ENCODE data around the gene NSDHL. TPM values are rescaled to one million over a fixed set of nuclear protein-coding genes. Genes with fewer than 3 reads are reported as not detected.

The NSDHL gene
- total and polyA plus RNA-seq, 2 experiments from 2014 or later: 32.4 to 34.3 TPM

DNA sequence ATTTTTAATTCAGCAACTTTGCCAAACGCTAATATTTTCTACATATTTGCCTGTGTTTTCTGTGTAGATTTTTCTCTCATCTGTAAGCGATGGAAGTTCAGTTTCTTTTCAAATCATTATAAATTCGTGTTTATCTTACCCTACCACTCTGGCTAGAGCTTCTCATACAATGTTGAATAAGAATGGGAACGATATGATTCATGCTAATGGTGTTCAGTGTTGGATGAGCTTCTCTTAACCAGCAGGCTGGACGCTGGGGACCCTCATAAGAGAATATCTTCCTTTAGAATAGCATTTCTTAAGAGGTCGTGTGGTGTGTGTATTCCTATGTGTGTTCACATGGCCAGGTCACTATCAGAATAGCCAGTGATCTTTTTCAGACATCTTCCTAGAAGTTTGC, 31.0 kb downstream of the NSDHL start (continued):
- TF ChIP-seq, protein P1, sequence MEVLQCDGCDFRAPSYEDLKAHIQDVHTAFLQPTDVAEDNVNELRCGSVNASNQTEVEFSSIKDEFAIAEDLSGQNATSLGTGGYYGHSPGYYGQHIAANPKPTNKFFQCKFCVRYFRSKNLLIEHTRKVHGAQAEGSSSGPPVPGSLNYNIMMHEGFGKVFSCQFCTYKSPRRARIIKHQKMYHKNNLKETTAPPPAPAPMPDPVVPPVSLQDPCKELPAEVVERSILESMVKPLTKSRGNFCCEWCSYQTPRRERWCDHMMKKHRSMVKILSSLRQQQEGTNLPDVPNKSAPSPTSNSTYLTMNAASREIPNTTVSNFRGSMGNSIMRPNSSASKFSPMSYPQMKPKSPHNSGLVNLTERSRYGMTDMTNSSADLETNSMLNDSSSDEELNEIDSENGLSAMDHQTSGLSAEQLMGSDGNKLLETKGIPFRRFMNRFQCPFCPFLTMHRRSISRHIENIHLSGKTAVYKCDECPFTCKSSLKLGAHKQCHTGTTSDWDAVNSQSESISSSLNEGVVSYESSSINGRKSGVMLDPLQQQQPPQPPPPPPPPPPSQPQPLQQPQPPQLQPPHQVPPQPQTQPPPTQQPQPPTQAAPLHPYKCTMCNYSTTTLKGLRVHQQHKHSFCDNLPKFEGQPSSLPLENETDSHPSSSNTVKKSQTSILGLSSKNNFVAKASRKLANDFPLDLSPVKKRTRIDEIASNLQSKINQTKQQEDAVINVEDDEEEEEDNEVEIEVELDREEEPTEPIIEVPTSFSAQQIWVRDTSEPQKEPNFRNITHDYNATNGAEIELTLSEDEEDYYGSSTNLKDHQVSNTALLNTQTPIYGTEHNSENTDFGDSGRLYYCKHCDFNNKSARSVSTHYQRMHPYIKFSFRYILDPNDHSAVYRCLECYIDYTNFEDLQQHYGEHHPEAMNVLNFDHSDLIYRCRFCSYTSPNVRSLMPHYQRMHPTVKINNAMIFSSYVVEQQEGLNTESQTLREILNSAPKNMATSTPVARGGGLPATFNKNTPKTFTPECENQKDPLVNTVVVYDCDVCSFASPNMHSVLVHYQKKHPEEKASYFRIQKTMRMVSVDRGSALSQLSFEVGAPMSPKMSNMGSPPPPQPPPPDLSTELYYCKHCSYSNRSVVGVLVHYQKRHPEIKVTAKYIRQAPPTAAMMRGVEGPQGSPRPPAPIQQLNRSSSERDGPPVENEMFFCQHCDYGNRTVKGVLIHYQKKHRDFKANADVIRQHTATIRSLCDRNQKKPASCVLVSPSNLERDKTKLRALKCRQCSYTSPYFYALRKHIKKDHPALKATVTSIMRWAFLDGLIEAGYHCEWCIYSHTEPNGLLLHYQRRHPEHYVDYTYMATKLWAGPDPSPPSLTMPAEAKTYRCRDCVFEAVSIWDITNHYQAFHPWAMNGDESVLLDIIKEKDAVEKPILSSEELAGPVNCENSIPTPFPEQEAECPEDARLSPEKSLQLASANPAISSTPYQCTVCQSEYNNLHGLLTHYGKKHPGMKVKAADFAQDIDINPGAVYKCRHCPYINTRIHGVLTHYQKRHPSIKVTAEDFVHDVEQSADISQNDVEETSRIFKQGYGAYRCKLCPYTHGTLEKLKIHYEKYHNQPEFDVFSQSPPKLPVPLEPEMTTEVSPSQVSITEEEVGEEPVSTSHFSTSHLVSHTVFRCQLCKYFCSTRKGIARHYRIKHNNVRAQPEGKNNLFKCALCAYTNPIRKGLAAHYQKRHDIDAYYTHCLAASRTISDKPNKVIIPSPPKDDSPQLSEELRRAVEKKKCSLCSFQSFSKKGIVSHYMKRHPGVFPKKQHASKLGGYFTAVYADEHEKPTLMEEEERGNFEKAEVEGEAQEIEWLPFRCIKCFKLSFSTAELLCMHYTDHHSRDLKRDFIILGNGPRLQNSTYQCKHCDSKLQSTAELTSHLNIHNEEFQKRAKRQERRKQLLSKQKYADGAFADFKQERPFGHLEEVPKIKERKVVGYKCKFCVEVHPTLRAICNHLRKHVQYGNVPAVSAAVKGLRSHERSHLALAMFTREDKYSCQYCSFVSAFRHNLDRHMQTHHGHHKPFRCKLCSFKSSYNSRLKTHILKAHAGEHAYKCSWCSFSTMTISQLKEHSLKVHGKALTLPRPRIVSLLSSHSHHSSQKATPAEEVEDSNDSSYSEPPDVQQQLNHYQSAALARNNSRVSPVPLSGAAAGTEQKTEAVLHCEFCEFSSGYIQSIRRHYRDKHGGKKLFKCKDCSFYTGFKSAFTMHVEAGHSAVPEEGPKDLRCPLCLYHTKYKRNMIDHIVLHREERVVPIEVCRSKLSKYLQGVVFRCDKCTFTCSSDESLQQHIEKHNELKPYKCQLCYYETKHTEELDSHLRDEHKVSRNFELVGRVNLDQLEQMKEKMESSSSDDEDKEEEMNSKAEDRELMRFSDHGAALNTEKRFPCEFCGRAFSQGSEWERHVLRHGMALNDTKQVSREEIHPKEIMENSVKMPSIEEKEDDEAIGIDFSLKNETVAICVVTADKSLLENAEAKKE (CRISPR knock-in tag; IDR thresholded peaks at IDR 0.05): no peak
- no peak for TF ChIP-seq NANOG (IDR thresholded peaks at IDR 0.05; ENCODE audit: borderline replicate concordance)
- no peak for TF ChIP-seq ZNF114 (CRISPR knock-in tag; IDR thresholded peaks at IDR 0.05)
- no peak for TF ChIP-seq EZH2phosphoT487 (IDR thresholded peaks at IDR 0.05; ENCODE audit: unreplicated experiment)

DNA sequence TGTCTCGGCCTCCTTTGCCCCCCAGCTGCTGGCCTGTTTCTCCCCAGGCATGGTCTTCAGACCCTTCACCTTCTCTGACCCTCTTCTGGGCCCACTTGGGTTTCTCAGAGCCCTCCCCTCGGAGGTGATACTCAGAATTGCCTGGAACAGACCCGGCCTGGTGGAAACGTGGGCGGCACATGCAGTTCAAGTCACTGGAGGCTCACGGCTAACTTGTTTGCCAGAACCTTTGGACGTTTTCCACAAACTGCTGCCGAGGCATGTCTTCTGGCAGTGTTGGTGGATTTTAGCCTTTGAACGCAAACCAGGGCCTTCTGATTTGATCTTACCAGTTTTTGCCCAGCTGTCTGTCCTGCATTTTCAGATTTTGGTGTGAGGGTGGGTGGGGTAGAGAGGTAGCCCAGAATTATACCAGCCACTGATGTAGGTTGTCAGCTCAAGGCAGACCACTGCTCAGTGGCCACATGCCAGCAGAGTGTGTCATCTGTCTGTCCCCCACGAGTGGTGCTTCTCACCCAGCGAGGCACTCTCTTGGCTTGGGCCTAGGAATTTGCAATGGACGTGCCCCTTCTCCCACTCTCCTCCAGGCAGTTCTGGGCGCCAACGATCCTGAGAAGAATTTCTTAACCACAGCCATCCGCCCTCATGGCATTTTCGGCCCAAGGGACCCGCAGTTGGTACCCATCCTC, 34.5 kb downstream of the NSDHL start:
- Mint-ChIP-seq H3K27me3 (ENCODE audit: insufficient read depth, low read depth, poor library complexity) (no peaks in the 10 kb centered on the region), H3K9me3 (no peaks in the 10 kb centered on the region; the same call in 2 of the 3 replicates), H3K4me1 (no peaks in the 10 kb centered on the region), H3K36me3 (ENCODE audit: low read depth) (peaks cover 40% of the 10 kb centered on the region), H3K4me3 (no peak overlapping the region), H3K27ac (no peak overlapping the region)
- H3K4me3 ChIP-seq: no peak overlapping the region
- no peaks in the 10 kb centered on the region for H3K36me3 ChIP-seq (ENCODE audit: insufficient read depth)
- no peak for TF ChIP-seq JUNB (IDR thresholded peaks at IDR 0.05; ENCODE audit: unreplicated experiment)
- TF ChIP-seq CREB1 (CRISPR knock-in tag; IDR thresholded peaks at IDR 0.05; ENCODE audit: low read depth): no peak
- no peak for TF ChIP-seq ZNF114 (CRISPR knock-in tag; IDR thresholded peaks at IDR 0.05)
- TF ChIP-seq, protein P2, sequence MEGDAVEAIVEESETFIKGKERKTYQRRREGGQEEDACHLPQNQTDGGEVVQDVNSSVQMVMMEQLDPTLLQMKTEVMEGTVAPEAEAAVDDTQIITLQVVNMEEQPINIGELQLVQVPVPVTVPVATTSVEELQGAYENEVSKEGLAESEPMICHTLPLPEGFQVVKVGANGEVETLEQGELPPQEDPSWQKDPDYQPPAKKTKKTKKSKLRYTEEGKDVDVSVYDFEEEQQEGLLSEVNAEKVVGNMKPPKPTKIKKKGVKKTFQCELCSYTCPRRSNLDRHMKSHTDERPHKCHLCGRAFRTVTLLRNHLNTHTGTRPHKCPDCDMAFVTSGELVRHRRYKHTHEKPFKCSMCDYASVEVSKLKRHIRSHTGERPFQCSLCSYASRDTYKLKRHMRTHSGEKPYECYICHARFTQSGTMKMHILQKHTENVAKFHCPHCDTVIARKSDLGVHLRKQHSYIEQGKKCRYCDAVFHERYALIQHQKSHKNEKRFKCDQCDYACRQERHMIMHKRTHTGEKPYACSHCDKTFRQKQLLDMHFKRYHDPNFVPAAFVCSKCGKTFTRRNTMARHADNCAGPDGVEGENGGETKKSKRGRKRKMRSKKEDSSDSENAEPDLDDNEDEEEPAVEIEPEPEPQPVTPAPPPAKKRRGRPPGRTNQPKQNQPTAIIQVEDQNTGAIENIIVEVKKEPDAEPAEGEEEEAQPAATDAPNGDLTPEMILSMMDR (conservative IDR thresholded peaks at IDR 0.05; ENCODE audit: low read depth in 2 of 2): no peak
- no peak for TF ChIP-seq STAT1 (IDR thresholded peaks at IDR 0.05; ENCODE audit: unreplicated experiment)
- no peak for TF ChIP-seq ZNF331 (CRISPR knock-in tag; IDR thresholded peaks at IDR 0.05; ENCODE audit: low read depth)
- TF ChIP-seq EZH2 (IDR thresholded peaks at IDR 0.05; ENCODE audit: low read depth, unreplicated experiment): no peak
- H3F3A ChIP-seq (replicated peaks; ENCODE audit: low read depth): no peaks in the 10 kb centered on the region
- no peak for DNase-seq (ENCODE audit: low spot score)
- H3K4me1 ChIP-seq (ENCODE audit: insufficient read depth): no peaks in the 10 kb centered on the region
- no peak overlapping the region for H3K27ac ChIP-seq (ENCODE audit: low read depth)
- H3K27me3 ChIP-seq (ENCODE audit: insufficient read depth): no peaks in the 10 kb centered on the region
- H3K4me2 ChIP-seq: no peak overlapping the region
- no peak for ATAC-seq
- no peaks in the 10 kb centered on the region for H3K79me2 ChIP-seq (replicated peaks; ENCODE audit: insufficient read depth)
- H2AFZ ChIP-seq: no peak overlapping the region
- no peaks in the 10 kb centered on the region for H3K9me2 ChIP-seq (ENCODE audit: insufficient read depth)
- H4K20me1 ChIP-seq (replicated peaks; ENCODE audit: insufficient read depth): no peaks in the 10 kb centered on the region
